ENCODE data around the gene KCTD1.

DNA sequence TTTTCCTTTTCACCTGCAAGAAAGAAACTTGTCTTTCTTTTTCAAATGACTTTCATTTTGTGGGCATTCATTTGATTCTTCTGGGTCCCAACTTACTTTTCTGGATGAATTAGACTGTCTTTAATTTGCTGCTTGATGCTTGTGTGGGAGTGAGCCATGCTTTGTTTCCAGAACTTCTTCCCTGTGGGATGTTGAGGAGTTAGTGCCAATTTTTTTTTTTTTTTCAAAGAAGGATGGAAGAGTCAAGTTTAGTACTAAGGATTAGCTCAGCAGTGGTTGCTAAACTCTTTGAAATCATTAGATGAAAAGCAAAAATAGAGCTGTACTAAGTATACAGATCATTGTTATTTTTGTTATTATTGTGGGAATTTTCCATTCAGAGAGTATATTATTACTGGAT lies 17.2 kb upstream of the KCTD1 start:
- TF ChIP-seq, protein P1, sequence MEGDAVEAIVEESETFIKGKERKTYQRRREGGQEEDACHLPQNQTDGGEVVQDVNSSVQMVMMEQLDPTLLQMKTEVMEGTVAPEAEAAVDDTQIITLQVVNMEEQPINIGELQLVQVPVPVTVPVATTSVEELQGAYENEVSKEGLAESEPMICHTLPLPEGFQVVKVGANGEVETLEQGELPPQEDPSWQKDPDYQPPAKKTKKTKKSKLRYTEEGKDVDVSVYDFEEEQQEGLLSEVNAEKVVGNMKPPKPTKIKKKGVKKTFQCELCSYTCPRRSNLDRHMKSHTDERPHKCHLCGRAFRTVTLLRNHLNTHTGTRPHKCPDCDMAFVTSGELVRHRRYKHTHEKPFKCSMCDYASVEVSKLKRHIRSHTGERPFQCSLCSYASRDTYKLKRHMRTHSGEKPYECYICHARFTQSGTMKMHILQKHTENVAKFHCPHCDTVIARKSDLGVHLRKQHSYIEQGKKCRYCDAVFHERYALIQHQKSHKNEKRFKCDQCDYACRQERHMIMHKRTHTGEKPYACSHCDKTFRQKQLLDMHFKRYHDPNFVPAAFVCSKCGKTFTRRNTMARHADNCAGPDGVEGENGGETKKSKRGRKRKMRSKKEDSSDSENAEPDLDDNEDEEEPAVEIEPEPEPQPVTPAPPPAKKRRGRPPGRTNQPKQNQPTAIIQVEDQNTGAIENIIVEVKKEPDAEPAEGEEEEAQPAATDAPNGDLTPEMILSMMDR (IDR thresholded peaks at IDR 0.05; ENCODE audit: low read depth, low read length, missing input control) = no peak
- TF ChIP-seq TAF1 (conservative IDR thresholded peaks at IDR 0.05) = no peak
- TF ChIP-seq YY1 (IDR thresholded peaks at IDR 0.05) = no peak
- TF ChIP-seq EGR1 (IDR thresholded peaks at IDR 0.05; ENCODE audit: low read depth in 2 of 2) = no peak
- TF ChIP-seq, protein P2, sequence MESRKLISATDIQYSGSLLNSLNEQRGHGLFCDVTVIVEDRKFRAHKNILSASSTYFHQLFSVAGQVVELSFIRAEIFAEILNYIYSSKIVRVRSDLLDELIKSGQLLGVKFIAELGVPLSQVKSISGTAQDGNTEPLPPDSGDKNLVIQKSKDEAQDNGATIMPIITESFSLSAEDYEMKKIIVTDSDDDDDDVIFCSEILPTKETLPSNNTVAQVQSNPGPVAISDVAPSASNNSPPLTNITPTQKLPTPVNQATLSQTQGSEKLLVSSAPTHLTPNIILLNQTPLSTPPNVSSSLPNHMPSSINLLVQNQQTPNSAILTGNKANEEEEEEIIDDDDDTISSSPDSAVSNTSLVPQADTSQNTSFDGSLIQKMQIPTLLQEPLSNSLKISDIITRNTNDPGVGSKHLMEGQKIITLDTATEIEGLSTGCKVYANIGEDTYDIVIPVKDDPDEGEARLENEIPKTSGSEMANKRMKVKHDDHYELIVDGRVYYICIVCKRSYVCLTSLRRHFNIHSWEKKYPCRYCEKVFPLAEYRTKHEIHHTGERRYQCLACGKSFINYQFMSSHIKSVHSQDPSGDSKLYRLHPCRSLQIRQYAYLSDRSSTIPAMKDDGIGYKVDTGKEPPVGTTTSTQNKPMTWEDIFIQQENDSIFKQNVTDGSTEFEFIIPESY (IDR thresholded peaks at IDR 0.05) = no peak
- TF ChIP-seq JUND (IDR thresholded peaks at IDR 0.05) = no peak
